HG02798 (cell line): ENCODE results near the gene SYCE1L.
A peak's percentile ranks its signal among the peaks of the same experiment; 100 is the strongest.
"Not testable (repeated sequence)": the region's sequence is repeated elsewhere in the genome, so short reads cannot be mapped to it uniquely, and the experiment has no call there.

Experiments
- ATAC-seq: cut with Tn5 transposase; IDR thresholded peaks from one replicate; pipeline ENCODE4 v1.9.1; 2021; ENCODE audit warnings: mild to moderate bottlenecking; ENCODE audit not compliant: unreplicated experiment, poor library complexity

The SYCE1L gene, protein sequence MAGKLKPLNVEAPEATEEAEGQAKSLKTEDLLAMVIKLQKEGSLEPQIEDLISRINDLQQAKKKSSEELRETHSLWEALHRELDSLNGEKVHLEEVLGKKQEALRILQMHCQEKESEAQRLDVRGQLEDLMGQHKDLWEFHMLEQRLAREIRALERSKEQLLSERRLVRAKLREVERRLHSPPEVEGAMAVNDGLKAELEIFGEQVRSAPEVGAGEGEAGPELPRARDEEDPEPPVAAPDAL

DNA sequence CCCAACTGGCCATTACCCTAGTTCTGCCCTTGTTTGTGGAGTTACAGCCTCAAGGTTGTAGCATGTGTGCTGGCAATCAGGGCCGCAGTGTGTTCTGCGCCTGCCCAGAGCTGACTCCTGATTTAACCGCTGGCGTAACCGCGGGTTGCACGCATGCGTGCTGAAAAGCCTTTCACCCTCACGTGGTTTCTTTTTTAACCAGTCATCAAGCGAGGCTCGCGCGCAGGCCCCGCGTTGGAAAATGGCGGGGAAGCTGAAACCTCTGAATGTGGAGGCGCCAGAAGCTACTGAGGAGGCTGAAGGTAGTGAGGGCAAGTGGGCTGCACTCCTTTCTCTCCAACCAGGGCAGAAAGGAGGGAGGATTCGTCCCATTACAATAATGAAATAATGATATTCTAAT lies at the start of gene SYCE1L:
SYCE1L (plus strand) TSS at position 198 of the 400 bp plus-strand sequence; CDS start at position 242, 44 bp downstream.
- no peak for ATAC-seq

DNA sequence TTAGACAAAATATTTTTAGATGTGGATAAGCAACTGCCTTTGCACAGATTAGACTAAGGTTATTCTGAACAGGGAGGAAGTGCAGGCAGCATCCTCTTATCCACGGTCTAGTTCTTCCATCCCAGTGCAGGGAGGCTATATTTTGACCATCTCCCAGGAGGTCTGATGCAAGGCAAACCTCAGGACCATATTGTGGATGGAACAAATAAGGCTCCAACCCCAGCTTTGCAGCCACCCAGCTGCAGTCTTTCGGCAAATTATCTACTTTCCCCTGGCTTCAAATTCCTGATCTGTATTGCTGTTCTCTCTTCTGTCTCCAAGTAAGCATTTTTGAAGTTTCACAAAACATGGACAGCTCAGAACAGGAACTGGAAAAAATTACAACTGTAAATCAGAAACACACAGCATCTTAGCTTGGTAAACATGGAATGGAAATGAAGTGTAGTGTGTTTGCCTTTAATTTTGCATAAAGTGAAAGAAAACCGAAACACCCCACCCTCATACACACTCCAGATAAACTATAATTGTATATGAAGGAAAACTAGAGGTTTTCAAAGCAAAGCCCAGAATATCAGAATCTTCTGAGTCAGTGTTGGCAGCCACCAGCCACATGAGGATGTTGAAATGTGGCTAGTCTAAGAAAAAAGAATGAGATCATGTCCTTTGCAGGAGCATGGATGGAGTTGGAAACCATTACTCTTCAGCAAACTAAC lies 41.7 kb upstream of the SYCE1L start:
- ATAC-seq = no peak

DNA sequence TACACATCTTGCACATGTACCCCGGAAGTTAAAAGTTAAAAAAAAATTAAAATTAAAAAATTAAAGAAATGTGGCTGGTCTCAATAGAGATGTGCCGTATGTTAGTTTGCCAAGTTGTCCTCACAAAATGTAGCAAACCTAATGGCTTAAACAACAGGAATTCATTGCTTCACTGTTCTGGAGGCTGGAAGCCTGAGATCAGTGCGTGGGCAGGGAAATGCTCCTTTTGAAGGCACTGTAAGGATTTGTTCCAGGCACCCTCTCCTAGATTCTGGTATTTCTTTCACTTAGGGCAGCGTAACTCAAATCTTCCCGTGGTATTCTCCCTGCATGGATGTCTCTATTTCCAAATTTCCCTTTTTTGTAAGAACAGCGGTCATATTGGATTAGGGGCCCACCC lies 40.9 kb upstream of the SYCE1L start:
- no peak for ATAC-seq

DNA sequence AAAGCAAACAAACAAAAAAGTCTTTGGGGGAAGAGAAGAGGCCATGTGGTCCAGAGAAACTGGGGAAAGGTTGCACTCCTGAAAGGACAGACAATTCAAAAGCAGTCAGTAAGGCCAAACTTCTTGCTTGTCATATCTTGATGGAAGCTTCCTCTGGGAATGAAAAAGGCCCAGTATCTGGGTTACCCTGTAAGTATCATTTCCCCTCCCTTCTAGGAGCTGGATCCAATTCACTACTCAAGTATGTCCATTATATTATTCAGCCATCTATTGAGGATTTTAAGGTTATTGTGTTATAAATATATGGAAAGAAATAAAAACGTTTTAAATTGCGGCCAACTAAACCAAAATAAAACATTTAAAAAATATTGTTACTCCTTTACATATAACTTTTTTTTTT lies 34.2 kb upstream of the SYCE1L start:
- no peak for ATAC-seq

DNA sequence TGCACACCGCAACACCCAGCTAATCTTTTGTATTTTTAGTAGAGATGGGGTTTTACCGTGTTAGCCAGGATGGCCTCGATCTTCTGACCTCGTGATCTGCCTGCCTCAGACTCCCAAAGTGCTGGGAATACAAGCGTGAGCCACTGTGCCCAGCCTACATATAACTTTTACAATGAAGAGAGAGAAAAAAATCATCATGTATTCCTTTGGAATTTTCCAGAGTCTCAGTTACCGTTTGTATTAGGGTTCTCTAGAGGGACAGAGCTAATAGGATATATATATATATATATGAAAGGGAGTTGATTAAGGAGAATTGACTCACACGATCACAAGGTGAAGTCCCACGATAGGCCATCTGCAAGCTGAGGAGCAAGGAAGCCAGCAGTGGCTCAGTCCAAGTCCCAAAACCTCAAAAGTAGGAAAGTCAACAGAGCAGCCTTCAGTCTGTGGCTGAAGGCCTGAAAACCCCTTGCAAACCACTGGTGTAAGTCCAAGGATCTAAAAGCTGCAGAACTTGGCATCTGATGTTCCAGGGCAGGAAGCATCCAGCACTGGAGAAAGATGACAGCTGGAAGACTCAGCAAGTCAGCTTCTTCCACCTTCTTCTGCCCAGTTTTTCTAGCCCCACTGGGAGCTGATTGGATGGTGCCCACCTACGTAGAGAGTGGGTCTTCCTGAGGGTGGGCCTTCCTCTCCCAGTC lies 33.5 kb upstream of the SYCE1L start:
- not testable (repeated sequence) for ATAC-seq

DNA sequence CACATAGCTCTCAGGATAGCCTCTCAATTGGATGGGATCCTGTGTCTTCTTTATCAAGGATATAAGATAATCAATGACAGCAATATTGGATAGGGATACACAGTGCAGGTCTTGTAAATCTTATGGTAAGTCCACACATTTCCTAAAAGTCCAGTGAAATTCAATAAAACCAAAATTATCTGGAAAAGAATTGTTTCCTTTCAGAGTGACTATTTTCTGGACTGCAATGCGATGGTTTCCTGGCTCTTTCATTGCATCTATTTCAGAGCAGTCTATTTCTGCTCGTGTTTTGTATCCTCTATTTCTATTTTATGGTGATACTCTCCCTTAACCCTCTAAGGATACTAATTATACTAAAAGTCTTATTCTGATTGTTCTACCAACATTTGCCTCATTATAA lies 32.5 kb upstream of the SYCE1L start:
- ATAC-seq = no peak

DNA sequence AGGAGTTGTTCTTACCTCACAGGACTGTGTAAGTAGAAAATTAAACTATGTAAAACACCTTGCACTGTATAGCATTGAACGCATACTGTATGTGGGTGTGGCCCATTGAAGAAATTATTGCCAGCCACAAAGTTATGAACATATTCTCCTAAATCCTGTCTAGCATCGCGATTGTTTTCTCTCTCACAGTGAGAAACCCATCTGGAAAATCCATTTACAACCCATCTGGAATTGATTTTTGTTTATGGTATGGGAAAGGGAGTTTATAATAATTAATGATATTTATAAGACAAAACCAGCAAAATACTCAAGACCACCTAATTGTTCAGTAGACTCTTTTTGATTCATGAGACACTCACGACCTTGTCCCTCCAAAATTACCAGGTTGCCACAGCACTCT lies 30.3 kb upstream of the SYCE1L start:
- no peak for ATAC-seq

DNA sequence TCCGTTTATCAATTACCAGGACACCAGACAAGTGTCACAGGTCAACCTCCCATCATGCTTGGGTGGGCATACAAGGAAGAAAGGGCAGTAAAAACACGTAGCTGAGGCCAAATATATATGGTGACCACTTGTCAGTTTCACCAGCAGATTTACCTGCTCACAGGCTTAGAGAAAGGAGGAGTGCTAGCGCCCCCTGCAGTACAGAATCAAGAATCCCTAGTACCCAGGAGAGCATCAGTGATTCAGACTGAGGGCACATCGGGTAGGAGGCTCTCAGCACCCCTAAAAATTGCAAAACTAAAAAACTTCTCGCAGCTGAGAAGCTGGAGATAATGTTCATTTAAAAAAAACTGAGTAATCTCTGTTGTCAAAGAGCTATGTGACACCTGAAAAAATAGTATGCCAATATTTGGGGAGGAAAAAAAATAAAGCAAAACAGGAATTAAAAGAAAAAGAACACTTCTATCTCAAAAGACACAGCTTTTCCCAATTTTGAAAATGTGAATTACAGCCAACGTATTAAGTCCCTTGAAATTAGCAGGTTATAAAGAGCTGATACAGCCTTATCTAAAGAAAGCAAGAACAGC lies 29.5 kb upstream of the SYCE1L start:
- ATAC-seq = peak; percentile 72

DNA sequence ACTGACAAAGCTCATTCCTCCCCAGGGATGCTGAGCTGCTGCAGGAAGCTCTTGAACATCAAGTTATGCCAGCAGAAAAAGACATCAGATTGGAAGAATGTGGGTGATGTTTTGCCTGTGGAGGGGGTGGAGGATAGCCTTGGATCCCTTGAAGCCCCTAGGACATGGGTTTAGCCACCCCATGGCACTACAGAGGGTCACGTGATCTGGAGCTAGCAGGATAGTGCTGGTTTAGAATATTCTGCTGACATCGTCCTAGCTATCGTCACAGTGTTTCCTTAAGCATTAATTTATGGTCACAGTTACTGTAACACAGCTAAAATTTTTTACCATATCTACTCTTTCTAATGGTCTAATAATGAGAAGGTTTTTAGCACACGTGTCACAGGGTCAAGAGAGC lies 28.4 kb upstream of the SYCE1L start:
- ATAC-seq = no peak

DNA sequence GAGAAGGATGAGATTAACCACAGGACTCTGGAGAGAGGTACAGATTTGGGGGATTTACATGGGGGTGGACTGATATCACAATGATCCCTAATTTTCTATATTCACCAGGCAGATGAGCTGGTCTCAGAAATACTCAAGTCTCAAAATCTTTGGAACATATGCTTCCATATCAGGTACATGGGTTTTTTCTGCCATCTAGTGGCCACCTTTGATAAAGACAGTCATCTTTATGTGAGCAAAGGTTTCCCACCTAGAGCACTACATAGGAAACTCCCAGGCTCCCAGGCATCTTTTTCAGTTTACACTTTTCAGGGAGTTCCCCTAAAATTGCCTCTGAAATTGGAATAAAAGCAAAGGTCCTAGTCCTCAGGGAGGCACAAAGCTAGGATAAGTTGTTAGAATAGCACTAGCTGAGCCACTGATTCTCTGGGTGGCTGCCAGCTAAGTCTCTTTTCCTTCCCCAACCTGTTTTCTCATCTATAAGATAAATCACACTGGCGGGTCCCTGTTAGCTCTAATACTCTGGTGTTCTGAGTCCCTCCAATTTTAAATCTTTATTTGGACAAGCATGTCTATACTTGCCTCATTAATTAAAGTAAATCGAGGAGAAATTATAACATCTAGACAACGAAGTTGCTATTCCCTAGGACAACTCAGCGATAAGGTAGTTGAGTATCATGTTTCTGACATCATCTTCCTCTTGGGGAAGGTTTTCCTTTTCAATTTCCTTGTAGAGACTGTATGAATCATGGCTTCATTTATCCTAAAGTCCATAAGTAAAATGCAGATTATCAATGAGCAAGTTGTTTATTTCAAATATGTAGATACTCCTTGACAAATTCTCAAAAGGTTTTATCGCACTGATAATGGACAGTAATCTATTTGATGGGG lies 27.2 kb upstream of the SYCE1L start:
- peak; percentile 83 for ATAC-seq

DNA sequence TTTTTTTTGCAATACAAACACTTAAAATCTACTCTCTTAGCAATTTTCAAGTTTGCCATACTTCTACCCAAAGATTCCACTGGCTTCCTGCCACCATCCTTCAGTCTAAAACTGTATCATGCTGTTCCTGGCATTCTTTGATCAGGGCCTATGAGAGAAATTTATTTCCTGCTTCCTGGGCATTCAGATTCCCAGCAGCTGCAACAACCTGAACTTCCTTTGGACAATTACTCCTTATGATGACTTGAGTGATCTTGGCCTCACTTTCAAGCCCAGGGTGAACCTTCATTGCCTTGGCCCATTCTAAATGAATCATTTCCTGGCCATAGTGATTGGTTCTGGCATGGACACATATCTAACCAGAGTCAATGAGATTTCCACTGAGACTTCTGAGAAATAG lies 26.3 kb upstream of the SYCE1L start:
- no peak for ATAC-seq

DNA sequence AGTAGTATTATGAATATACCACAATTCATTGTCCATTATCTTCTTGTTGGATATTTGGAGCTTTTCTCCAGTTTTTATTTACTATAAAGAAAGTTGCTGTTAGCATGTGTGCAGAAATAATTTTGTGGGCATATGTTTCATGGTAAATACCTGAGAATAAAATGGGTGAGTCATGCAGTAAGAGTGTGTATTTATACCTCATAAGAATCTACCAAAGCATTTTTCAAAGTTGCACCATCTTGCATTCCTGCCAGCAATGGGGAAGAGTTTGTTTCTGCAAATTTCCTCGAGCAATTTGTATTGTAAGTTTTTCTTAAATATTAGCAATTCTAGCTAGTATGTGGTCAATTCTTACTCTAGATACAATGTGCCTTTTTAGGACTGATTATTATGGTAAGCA lies 16.1 kb upstream of the SYCE1L start:
- ATAC-seq = no peak

DNA sequence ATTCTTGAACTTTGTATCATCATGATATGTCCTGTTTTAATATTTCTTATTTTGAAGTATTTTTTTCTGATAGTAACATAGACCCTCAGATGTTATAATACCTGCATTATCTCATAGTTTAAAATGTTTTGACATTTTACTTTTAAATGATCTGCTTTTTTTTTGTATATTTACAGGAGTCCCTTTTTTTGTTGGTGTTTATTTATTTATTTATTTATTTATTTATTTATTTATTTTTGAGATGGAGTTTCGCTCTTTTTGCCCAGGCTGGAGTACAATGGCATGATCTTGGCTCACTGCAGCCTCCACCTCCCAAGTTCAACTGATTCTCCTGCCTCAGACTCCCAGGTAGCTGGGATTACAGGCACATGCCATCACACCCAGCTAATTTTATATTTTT lies 12.9 kb upstream of the SYCE1L start:
- ATAC-seq = not testable (repeated sequence)

DNA sequence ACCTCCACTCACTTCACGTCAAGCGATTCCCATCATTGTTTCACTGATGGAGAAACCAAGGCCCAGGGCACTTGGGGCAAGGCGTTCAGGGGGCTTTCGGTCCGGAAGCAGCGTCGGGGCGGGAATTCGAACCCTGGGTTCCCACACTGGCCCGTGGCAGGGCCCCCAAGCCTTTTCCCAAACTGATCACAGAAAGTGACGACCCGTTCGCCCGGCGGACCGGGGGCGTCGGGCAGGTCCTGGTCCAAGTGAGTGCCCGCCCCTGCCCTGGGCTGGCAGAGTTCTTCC lies 9.1 kb upstream of the SYCE1L start:
- no peak for ATAC-seq

DNA sequence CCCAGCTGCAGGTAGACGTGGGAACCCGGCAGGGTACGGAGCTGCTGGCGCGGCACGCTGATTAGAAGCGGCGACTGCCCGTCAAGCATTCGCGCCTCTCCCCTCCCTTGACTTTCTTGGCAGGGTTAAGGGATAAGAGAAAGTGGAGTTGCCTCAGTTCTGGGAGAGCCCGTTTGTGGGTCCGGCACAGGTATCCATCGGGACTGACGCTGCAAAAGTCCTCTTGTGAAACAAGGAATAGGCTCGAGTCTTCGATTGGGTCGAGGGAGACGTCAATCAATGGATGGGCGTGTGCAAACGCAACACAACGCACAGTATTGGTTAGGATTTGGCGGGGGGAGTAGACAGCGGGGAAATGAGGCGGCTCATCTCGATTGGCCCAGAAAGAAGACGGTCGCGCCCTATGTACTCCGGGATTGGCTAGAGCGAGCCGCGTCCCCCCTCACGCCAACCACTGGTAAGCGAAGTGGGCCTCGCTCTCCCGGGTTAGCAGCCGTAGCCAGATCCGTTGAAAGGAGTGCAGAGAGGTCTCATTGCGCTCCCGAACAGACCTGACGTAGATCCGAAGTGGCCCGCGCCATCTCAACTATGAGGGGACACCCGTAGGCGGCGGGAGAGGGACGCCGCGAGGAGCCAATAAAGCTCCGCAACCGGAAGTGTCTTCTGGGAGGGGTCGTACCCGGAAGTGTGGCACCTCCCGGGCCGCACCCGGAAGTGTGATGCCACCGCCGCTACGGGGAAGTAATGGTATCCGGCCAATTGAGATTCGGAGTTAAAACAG lies 8.5 kb upstream of the SYCE1L start, which contains the start of gene MON1B:
MON1B (plus strand) TSS at position 713 of the 781 bp plus-strand sequence. CDS start 296 bp downstream, outside the sequence.
- ATAC-seq = peak; percentile 97

DNA sequence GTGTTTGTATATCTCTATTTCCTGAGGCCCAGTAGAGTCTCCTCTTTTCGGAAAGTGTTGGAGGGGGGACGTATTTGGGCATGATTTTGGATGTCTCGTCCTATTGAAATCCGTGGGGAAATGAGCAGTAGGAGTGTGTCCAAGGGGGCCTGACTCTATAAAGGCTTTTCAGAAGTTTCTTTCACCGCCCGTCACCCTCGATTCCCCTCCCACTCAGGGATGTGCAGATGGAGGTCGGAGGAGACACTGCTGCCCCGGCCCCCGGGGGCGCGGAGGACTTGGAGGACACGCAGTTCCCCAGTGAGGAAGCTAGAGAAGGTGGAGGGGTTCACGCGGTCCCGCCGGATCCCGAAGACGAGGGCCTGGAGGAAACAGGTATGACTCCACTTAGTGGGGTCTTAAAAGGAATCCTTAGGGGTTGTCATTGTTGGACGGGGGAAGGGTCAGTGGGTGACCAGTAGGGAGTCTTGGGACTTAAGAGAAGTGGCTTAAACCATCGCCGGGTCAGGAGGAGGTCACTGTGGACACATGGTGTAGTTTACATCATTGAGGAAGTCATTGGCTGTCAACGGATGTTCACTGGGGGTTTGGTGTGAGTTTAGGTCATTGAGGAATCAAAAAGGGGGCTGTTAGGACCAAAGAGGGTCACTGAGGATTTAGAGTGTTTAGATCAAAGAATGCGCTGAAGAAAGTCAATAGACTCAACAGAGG lies 7.8 kb upstream of the SYCE1L start:
- no peak for ATAC-seq

DNA sequence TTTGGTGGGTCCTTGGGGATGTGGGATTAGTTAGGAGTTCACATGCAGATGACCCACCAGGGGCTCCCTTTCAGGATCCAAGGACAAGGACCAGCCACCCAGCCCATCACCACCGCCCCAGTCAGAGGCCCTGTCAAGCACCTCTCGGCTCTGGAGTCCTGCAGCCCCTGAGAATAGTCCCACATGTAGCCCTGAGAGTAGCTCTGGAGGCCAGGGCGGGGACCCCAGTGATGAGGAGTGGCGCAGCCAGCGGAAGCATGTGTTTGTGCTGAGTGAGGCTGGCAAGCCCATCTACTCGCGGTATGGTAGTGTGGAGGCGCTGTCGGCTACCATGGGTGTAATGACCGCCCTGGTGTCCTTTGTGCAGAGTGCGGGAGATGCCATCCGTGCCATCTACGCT lies 5.8 kb upstream of the SYCE1L start:
- no peak for ATAC-seq

DNA sequence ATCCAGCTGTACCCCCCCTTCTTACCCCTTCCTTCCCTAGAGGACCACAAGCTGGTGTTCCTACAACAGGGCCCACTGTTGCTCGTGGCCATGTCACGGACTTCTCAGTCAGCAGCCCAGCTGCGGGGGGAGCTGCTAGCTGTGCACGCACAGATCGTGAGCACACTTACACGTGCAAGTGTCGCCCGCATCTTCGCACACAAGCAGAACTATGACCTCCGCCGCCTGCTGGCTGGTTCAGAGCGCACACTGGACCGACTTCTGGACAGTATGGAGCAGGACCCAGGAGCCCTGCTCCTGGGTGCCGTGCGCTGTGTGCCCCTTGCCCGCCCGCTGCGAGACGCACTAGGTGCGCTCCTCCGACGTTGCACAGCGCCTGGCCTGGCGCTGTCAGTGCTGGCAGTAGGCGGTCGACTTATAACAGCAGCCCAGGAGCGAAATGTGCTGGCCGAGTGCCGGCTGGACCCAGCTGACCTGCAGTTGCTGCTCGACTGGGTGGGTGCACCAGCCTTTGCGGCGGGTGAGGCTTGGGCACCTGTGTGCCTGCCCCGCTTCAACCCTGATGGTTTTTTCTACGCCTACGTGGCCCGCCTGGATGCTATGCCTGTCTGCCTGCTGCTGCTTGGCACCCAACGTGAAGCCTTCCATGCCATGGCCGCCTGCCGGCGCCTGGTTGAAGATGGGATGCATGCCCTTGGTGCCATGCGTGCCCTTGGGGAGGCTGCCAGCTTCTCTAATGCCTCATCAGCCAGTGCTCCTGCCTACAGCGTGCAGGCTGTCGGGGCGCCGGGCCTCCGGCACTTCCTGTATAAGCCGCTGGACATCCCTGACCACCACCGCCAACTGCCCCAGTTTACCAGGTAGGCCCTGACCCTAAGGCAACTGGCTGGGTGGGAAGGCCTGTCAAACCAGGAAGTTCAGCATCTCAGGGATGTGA lies 4.6 kb upstream of the SYCE1L start:
- no peak for ATAC-seq
